Measurements from ENCODE around the gene CYP11A1.

The CYP11A1 gene

DNA sequence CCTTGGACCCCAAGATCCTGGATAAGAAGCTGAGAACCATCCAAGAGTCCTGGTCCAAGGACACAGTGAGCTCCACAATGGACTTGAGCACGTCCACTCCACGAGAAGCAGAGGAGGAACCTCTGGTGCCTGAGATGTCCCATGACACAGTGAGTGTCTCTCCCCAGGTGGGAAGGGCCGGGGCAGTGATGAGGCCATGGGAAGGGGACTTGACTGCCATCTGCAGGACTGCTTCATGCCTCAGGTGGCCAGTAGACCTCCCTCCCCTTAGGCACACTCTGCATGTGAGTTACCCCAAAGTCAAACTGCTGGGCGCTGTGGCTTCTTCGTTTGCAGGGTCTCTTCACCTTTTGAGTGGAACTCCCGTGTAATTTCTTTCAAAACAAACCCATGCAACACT lies 71.6 kb downstream of the CYP11A1 start:
- no peaks in the 10 kb centered on the region for H3K27me3 ChIP-seq (ENCODE audit: control insufficient read depth in 1 of 2, insufficient read depth in 2 of 2, low read length in 2 of 2)
- no peak overlapping the region for H3K9ac ChIP-seq (ENCODE audit: low read length)
- H3K4me3 ChIP-seq (ENCODE audit: low read depth in 1 of 2, low read length in 2 of 2), result no peak overlapping the region

DNA sequence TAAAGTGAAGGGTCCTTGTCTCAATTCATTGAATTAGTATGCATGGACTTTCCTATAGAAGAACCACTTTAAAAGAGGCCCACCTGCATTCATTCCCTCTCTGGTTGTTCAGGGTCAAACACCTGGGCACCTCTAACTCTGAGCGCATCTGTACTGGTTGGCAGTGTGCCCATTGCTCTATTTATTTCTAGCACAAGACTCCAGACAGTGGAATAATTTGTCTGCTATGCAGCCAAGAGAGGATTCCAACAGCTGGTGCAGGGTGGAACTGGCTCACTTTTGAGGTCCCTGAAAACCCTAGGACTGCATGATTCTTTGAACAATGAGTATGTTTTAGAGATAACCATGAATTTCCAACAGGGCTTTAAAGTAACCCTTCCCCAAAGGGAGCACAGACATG lies 73.4 kb downstream of the CYP11A1 start:
- no peaks in the 10 kb centered on the region for H3K4me1 ChIP-seq (ENCODE audit: insufficient read depth, low read length)
- H3K27me3 ChIP-seq (ENCODE audit: control insufficient read depth in 1 of 2, insufficient read depth in 2 of 2, low read length in 2 of 2), result peaks cover 0 to 5% of the 10 kb centered on the region in 2 donors
- H3K4me3 ChIP-seq (ENCODE audit: low read depth in 1 of 2, low read length in 2 of 2), result no peak overlapping the region
- H3K27ac ChIP-seq (ENCODE audit: low read depth, low read length), result no peak overlapping the region
- H3K9ac ChIP-seq (ENCODE audit: low read length), result no peak overlapping the region
- no peaks in the 10 kb centered on the region for H3K9me3 ChIP-seq (ENCODE audit: low read length)
- H3K36me3 ChIP-seq (ENCODE audit: insufficient read depth, low read length), result no peaks in the 10 kb centered on the region

More for the DNA sequence above, 71.6 kb downstream of the CYP11A1 start:
- no peak overlapping the region for H3K27ac ChIP-seq (ENCODE audit: low read depth, low read length)
- H3K9me3 ChIP-seq (ENCODE audit: low read length), result no peaks in the 10 kb centered on the region
- no peaks in the 10 kb centered on the region for H3K36me3 ChIP-seq (ENCODE audit: insufficient read depth, low read length)
- H3K4me1 ChIP-seq (ENCODE audit: insufficient read depth, low read length), result no peaks in the 10 kb centered on the region

GRCh38 chr15:74293021-74293810 lies 74.2 kb downstream of the CYP11A1 start:
- Histone ChIP-seq H3K4me1 (ENCODE audit: insufficient read depth, low read length) (no peaks in the 10 kb centered on the region), H3K9me3 (ENCODE audit: low read length) (no peaks in the 10 kb centered on the region), H3K4me3 (ENCODE audit: low read depth in 1 of 2, low read length in 2 of 2) (no peak overlapping the region), H3K9ac (ENCODE audit: low read length) (no peak overlapping the region), H3K27me3 (ENCODE audit: control insufficient read depth in 1 of 2, insufficient read depth in 2 of 2, low read length in 2 of 2) (peaks cover 0 to 5% of the 10 kb centered on the region in 2 donors), H3K27ac (ENCODE audit: low read depth, low read length) (no peak overlapping the region), H3K36me3 (ENCODE audit: insufficient read depth, low read length) (no peaks in the 10 kb centered on the region)

DNA sequence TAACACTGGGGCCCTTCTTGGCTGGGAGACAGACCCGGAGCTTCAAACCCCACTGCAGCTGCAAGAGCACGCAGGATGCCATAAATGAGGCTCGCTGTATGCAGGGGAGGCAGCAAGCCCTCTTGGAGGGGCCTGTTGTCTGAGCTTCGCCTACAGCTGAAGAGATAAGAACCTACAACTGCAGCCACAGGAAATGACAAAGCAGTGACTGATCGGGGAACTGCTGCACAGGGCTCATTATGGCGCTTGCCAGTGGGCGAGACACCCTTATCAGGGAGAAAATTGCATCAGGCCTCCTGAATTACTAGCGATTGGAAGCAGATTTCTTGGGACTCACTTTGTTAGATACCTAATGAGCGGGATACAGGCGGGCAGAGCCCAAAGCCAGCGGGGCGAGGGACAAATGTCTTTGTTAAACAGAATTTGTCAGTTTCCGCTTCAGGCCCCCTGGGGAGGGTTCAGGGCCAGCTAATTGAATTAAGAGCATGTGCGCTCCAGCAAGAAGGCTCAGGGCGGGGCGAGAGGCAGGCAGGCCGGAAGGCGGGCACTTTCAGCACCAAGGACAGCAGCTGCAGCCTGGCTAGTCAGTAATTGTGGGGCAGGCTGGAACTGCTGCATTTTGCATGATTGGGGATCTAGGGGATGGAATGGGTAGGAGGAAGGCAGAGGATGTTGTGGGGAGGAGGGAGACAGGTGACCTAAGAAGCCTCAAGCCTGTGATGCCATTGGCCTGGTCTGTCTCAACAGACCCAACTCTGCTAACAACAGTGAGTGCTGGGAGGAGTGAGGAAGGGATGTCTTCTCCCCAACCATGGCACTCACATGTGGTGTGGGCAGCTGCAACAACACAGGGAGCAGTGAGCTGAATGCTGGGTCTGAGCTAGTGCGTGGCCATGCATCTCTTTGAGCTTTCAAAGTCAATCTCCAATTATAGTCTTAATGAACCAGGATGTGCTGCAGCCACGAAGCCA lies 76.1 kb downstream of the CYP11A1 start:
- Histone ChIP-seq H3K4me1 (ENCODE audit: insufficient read depth, low read length) (no peaks in the 10 kb centered on the region), H3K27me3 (ENCODE audit: control insufficient read depth in 1 of 2, insufficient read depth in 2 of 2, low read length in 2 of 2) (peaks cover 0 to 5% of the 10 kb centered on the region in 2 donors), H3K9me3 (ENCODE audit: low read length) (no peaks in the 10 kb centered on the region), H3K27ac (ENCODE audit: low read depth, low read length) (no peak overlapping the region), H3K4me3 (ENCODE audit: low read depth in 1 of 2, low read length in 2 of 2) (no peak overlapping the region), H3K36me3 (ENCODE audit: insufficient read depth, low read length) (no peaks in the 10 kb centered on the region), H3K9ac (ENCODE audit: low read length) (no peak overlapping the region)

GRCh38 chr15:74290645-74291044 lies 76.8 kb downstream of the CYP11A1 start:
- Histone ChIP-seq H3K9ac (ENCODE audit: low read length) (no peak overlapping the region), H3K4me3 (ENCODE audit: low read depth in 1 of 2, low read length in 2 of 2) (no peak overlapping the region), H3K27ac (ENCODE audit: low read depth, low read length) (no peak overlapping the region), H3K9me3 (ENCODE audit: low read length) (no peaks in the 10 kb centered on the region), H3K36me3 (ENCODE audit: insufficient read depth, low read length) (no peaks in the 10 kb centered on the region), H3K4me1 (ENCODE audit: insufficient read depth, low read length) (no peaks in the 10 kb centered on the region), H3K27me3 (ENCODE audit: control insufficient read depth in 1 of 2, insufficient read depth in 2 of 2, low read length in 2 of 2) (peaks cover 0 to 5% of the 10 kb centered on the region in 2 donors)

GRCh38 chr15:74289671-74290070 lies 77.8 kb downstream of the CYP11A1 start:
- no peak overlapping the region for H3K9ac ChIP-seq (ENCODE audit: low read length)
- no peak overlapping the region for H3K4me3 ChIP-seq (ENCODE audit: low read depth in 1 of 2, low read length in 2 of 2)
- no peak overlapping the region for H3K27ac ChIP-seq (ENCODE audit: low read depth, low read length)
- H3K27me3 ChIP-seq (ENCODE audit: control insufficient read depth in 1 of 2, insufficient read depth in 2 of 2, low read length in 2 of 2), result peaks cover 0 to 10% of the 10 kb centered on the region in 2 donors
- no peaks in the 10 kb centered on the region for H3K4me1 ChIP-seq (ENCODE audit: insufficient read depth, low read length)
- no peaks in the 10 kb centered on the region for H3K9me3 ChIP-seq (ENCODE audit: low read length)
- H3K36me3 ChIP-seq (ENCODE audit: insufficient read depth, low read length), result no peaks in the 10 kb centered on the region

All from muscle layer of colon (tissue), 2 donors.